ENCODE data around the gene INSL3.

The INSL3 gene

GRCh38 chr19:17847538-17848366 lies 26.4 kb upstream of the INSL3 start, which contains the start of gene JAK3:
JAK3 (minus strand) TSS chr19:17847982; CDS start chr19:17844417, 3,565 bp downstream.
- Histone ChIP-seq H3K4me3 (ENCODE audit: low read depth, low read length) (no peak within 1 kb of the TSS), H3K9me3 (no peaks in the 10 kb centered on the region), H3K4me1 (no peaks in the 10 kb centered on the region), H3K36me3 (no peaks in the 10 kb centered on the region), H3K27me3 (no peaks in the 10 kb centered on the region)
- DNase-seq: peak; percentile 79
- no peak for TF ChIP-seq CTCF (IDR thresholded peaks at IDR 0.05; ENCODE audit: low read depth, low read length)

- no peak for TF ChIP-seq CTCF (IDR thresholded peaks at IDR 0.05; ENCODE audit: low read depth, low read length)
- Histone ChIP-seq H3K36me3 (no peaks in the 10 kb centered on the region), H3K27me3 (no peaks in the 10 kb centered on the region), H3K4me1 (peaks cover 4% of the 10 kb centered on the region), H3K9me3 (no peaks in the 10 kb centered on the region), H3K4me3 (ENCODE audit: low read depth, low read length) (no peak overlapping the region)
- DNase-seq: no peak
Measured at GRCh38 chr19:17846146-17846545, 24.8 kb upstream of the INSL3 start.

GRCh38 chr19:17843908-17844490 lies 22.7 kb upstream of the INSL3 start:
- DNase-seq: no peak
- no peak for TF ChIP-seq CTCF (IDR thresholded peaks at IDR 0.05; ENCODE audit: low read depth, low read length)

GRCh38 chr19:17843292-17843827 lies 22.0 kb upstream of the INSL3 start:
- Histone ChIP-seq H3K9me3 (no peaks in the 10 kb centered on the region), H3K4me1 (peaks cover 4% of the 10 kb centered on the region), H3K4me3 (ENCODE audit: low read depth, low read length) (no peak overlapping the region), H3K27me3 (no peaks in the 10 kb centered on the region), H3K36me3 (no peaks in the 10 kb centered on the region)
- DNase-seq: no peak
- no peak for TF ChIP-seq CTCF (IDR thresholded peaks at IDR 0.05; ENCODE audit: low read depth, low read length)

More at GRCh38 chr19:17843908-17844490, 22.7 kb upstream of the INSL3 start:
- H3K36me3 ChIP-seq: no peaks in the 10 kb centered on the region
- H3K27me3 ChIP-seq: no peaks in the 10 kb centered on the region
- peaks cover 4% of the 10 kb centered on the region for H3K4me1 ChIP-seq
- H3K4me3 ChIP-seq (ENCODE audit: low read depth, low read length): no peak overlapping the region
- no peaks in the 10 kb centered on the region for H3K9me3 ChIP-seq

- Histone ChIP-seq H3K9me3 (no peaks in the 10 kb centered on the region), H3K4me1 (peaks cover 4% of the 10 kb centered on the region), H3K36me3 (no peaks in the 10 kb centered on the region), H3K4me3 (ENCODE audit: low read depth, low read length) (peak overlapping the region; percentile 53), H3K27me3 (no peaks in the 10 kb centered on the region)
- no peak for DNase-seq
- TF ChIP-seq CTCF (IDR thresholded peaks at IDR 0.05; ENCODE audit: low read depth, low read length): no peak
Measured at GRCh38 chr19:17842663-17843291, 21.5 kb upstream of the INSL3 start.
